Fibroblast of skin of right biceps (primary cell): Measurements from ENCODE around the gene RSPH9.
A peak's percentile ranks its signal among the peaks of the same experiment; 100 is the strongest.

ENCODE experiments used
- DNase-seq: peaks from one replicate; pipeline ENCODE4 v3.0.0-alpha.2; 2013

The RSPH9 gene

GRCh38 chr6:43714311-43715055, 69.6 kb downstream of the RSPH9 start:
- peak; percentile 70 for DNase-seq

GRCh38 chr6:43715056-43715788, 70.4 kb downstream of the RSPH9 start:
- no peak for DNase-seq

GRCh38 chr6:43716099-43716498, 71.3 kb downstream of the RSPH9 start:
- no peak for DNase-seq

- no peak for DNase-seq
These were observed 72.6 kb downstream of the RSPH9 start for GRCh38 chr6:43717389-43717788.

GRCh38 chr6:43717822-43718221, 73.0 kb downstream of the RSPH9 start:
- no peak for DNase-seq

- no peak for DNase-seq
These were observed 73.7 kb downstream of the RSPH9 start for GRCh38 chr6:43718387-43719105.

- DNase-seq = no peak
These were observed 74.7 kb downstream of the RSPH9 start for GRCh38 chr6:43719511-43719910.

GRCh38 chr6:43720999-43721398, 76.2 kb downstream of the RSPH9 start:
- DNase-seq = no peak
